Esophagus squamous epithelium (tissue), 4 donors: Measurements from ENCODE around the gene FEM1C.

Experiments used
- CTCF ChIP-seq, 6 experiments: fragments of 450-650 bp in 4 of 6; fragments of 200-600 bp in 2 of 6; sonication (generic) in 2 of 6; IDR thresholded peaks; one replicate each; pipeline ENCODE4 v1.5.1; 2016 to 2019; ENCODE audit warnings: antibody characterized with exemption in 6 of 6, mild to moderate bottlenecking in 4 of 6, moderate library complexity in 4 of 6
- POLR2A ChIP-seq, 4 donors: fragments of 450-650 bp; IDR thresholded peaks; one replicate each; pipeline ENCODE4 v1.6.1; 2017; ENCODE audit warnings: antibody characterized with exemption in 4 of 4, mild to moderate bottlenecking in 4 of 4, moderate library complexity in 3 of 4

GRCh38 chr5:115585265-115585664 is 40.7 kb upstream of the FEM1C start:
- TF ChIP-seq CTCF (IDR thresholded peaks at IDR 0.05), result no peak
- TF ChIP-seq POLR2A (IDR thresholded peaks at IDR 0.05), result no peak
